PC-3 (cell line): ENCODE measurements around the gene CHRDL2.

Experiments used
- CTCF ChIP-seq: fragments of 300-600 bp; sonication (generic); conservative IDR thresholded peaks from 2 replicates; pipeline ENCODE4 v1.5.1; 2017; ENCODE audit warnings: antibody characterized with exemption, low read depth, mild to moderate bottlenecking, low read length
- EZH2 ChIP-seq: fragments of 300-600 bp; sonication (generic); IDR thresholded peaks from one replicate; pipeline ENCODE4 v1.6.1; 2017; ENCODE audit warnings: antibody characterized with exemption, mild to moderate bottlenecking, low read length; ENCODE audit not compliant: unreplicated experiment

- TF ChIP-seq EZH2 (no peak), CTCF (peak; percentile 97)
Measured at GRCh38 chr11:74702383-74703007, 28.7 kb downstream of the CHRDL2 start.
